ENCODE results near the gene COA3. TPM values are rescaled to one million over a fixed set of nuclear protein-coding genes. Genes with fewer than 3 reads are reported as not detected.

Gene COA3, protein sequence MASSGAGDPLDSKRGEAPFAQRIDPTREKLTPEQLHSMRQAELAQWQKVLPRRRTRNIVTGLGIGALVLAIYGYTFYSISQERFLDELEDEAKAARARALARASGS
- total RNA-seq (100 to 1,000 TPM in 1 of 4 donors, 10 to 100 TPM in 3; 73.4 to 100 (median 98.2) TPM), polyA plus RNA-seq (100 to 1,000 TPM; 282 to 382 (median 295) TPM)

DNA sequence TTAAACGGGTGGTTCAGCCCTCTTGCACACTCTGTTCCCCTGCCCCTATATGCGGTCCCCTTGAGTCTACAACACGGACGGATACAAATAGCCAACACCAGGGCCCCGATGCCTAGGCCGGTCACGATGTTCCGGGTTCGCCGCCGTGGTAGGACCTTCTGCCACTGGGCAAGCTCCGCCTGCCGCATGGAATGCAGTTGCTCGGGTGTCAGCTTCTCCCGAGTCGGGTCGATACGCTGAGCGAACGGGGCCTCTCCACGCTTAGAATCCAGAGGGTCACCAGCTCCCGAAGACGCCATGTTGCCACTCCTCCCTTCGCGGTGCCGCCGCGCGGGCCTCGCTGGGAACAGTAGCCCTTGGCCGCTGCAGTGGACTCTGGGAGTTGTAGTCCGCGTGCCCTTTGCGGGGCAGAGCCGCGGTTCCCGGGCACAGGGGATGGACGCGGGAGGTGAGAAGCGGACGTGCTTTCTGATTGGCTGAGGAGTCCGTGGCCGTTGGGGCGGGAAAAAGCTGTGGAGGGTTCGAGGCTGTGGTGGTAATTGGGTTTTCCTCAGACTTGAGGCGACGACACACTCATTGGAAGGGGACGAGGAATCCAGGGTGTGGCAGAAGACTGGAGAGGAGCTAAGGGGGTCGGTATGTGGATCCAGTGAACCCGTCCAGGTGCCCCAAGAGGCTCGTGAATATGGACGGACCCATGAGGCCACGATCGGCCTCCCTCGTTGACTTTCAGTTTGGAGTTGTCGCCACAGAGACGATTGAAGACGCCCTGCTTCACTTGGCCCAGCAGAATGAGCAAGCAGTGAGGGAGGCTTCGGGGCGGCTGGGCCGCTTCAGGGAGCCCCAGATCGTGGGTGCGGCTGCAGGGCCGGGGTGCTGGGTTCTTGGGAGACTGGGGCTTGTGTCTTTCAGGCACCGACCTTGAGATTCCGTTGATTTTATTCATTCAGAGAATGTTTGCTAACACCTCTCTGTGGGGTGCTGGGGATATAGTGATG is at the start of gene COA3, which contains the start of gene CNTD1:
TSS of gene COA3 (minus strand) at position 322 of the 998 bp plus-strand sequence. CDS start at position 299, 23 bp downstream.
TSS of gene CNTD1 (plus strand) at position 479 of the 998 bp plus-strand sequence. CDS start at position 686, 207 bp downstream.
- no peaks in the 10 kb centered on the region for H3K9me3 ChIP-seq
- DNase-seq: peak; percentile 92
- intact Hi-C loops (cut with DNase I): no loop called here
- TF ChIP-seq, protein P1, sequence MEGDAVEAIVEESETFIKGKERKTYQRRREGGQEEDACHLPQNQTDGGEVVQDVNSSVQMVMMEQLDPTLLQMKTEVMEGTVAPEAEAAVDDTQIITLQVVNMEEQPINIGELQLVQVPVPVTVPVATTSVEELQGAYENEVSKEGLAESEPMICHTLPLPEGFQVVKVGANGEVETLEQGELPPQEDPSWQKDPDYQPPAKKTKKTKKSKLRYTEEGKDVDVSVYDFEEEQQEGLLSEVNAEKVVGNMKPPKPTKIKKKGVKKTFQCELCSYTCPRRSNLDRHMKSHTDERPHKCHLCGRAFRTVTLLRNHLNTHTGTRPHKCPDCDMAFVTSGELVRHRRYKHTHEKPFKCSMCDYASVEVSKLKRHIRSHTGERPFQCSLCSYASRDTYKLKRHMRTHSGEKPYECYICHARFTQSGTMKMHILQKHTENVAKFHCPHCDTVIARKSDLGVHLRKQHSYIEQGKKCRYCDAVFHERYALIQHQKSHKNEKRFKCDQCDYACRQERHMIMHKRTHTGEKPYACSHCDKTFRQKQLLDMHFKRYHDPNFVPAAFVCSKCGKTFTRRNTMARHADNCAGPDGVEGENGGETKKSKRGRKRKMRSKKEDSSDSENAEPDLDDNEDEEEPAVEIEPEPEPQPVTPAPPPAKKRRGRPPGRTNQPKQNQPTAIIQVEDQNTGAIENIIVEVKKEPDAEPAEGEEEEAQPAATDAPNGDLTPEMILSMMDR (IDR thresholded peaks at IDR 0.05): no peak
- TF ChIP-seq EP300 (IDR thresholded peaks at IDR 0.05): no peak
- peak in 1 of 2 donors; percentile 33 for TF ChIP-seq POLR2A (IDR thresholded peaks at IDR 0.05)
- peak in 3 of 4 donors; percentile 50 to 63 (median 60) for TF ChIP-seq POLR2AphosphoS5 (IDR thresholded peaks at IDR 0.05)
- no peaks in the 10 kb centered on the region for H3K27me3 ChIP-seq
- H3K36me3 ChIP-seq: peaks cover 0 to 23% (median 0%) of the 10 kb centered on the region in 4 donors
- H3K27ac ChIP-seq: peak within 1 kb of the TSS; percentile 78 to 81 (median 80)
- peak within 1 kb of the TSS; percentile 72 to 88 (median 81) for H3K4me3 ChIP-seq
- 27% methylated on average over 66 of the region's 66 CpGs for WGBS, 2 donors
- peaks cover 0 to 25% (median 22%) of the 10 kb centered on the region in 4 donors for H3K4me1 ChIP-seq

DNA sequence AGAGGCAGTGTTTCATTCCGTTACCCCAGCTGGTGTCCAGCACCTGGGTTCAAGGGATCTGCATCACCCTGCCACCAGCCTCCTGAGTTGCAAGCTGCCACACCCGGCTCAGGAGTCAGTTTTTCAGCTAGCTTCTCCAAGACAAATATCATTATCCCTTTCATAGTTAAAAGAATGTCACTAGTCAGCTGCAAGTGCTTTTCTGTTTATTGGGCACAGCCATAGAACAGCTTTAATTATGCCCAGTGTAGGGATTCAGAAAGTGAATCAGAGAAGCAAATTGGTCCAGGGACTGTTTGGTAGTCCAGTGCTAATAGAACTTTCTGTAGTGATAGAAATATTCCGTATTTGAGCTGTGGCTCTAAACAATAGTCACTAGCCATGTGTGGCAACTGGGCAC is 49.6 kb upstream of the COA3 start:
- Histone ChIP-seq H3K4me3 (no peak overlapping the region), H3K27ac (no peak overlapping the region), H3K4me1 (peaks cover 0 to 23% (median 20%) of the 10 kb centered on the region in 4 donors), H3K9me3 (no peaks in the 10 kb centered on the region), H3K27me3 (no peaks in the 10 kb centered on the region), H3K36me3 (peaks cover 6 to 28% (median 17%) of the 10 kb centered on the region in 4 donors)
- DNase-seq: no peak
- 33 to 77% methylated on average over 3 of the region's 3 CpGs for WGBS, 2 donors
- TF ChIP-seq EP300 (IDR thresholded peaks at IDR 0.05) (no peak), POLR2A (IDR thresholded peaks at IDR 0.05) (no peak), POLR2AphosphoS5 (IDR thresholded peaks at IDR 0.05) (no peak)
- TF ChIP-seq, protein P1 (IDR thresholded peaks at IDR 0.05): no peak
- intact Hi-C loops (cut with DNase I): no loop called here

DNA sequence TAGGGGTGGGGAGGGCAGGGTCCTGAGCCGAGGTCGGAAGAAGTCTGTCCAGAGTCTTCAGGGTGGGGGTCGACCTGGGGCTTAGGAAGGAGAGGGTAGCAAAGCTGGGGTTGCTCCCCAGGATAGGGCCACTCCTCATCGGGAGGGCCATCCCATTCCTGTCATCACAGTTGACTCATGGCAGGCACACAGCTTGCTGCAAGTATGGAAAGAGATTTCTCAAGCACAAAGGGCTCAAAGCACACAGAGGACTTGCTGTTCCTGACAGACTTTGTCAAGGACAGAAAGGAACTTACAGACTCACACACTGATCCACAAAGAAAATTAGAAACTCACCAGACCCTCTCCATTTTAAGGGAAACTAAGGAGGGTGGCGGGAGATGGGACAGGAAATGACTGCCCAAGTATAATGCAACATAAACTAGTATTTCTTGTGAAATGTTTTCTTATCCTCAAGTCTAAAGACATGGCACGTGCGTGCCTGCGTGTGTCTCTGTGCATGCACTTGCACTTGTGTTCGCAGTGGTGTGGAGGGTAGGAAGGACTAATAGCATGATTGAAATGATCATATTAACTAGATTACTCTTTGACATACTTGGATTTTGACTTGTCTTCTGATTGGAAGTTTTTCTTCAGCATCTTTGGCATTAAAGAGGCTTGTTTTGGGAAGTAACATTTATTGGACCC is 48.2 kb upstream of the COA3 start:
- Histone ChIP-seq H3K27ac (peak overlapping the region; percentile 23 to 63 (median 50)), H3K4me3 (no peak overlapping the region), H3K27me3 (no peaks in the 10 kb centered on the region), H3K36me3 (peaks cover 6 to 41% (median 24%) of the 10 kb centered on the region in 4 donors), H3K4me1 (peaks cover 0 to 23% (median 18%) of the 10 kb centered on the region in 4 donors), H3K9me3 (no peaks in the 10 kb centered on the region)
- no peak for DNase-seq
- intact Hi-C loops (cut with DNase I): no loop called here
- TF ChIP-seq POLR2AphosphoS5 (IDR thresholded peaks at IDR 0.05): peak in 3 of 4 donors; percentile 18 to 49 (median 26)
- TF ChIP-seq EP300 (IDR thresholded peaks at IDR 0.05): no peak
- TF ChIP-seq POLR2A (IDR thresholded peaks at IDR 0.05): no peak
- 61 to 80% methylated on average over 9 of the region's 9 CpGs for WGBS, 2 donors

DNA sequence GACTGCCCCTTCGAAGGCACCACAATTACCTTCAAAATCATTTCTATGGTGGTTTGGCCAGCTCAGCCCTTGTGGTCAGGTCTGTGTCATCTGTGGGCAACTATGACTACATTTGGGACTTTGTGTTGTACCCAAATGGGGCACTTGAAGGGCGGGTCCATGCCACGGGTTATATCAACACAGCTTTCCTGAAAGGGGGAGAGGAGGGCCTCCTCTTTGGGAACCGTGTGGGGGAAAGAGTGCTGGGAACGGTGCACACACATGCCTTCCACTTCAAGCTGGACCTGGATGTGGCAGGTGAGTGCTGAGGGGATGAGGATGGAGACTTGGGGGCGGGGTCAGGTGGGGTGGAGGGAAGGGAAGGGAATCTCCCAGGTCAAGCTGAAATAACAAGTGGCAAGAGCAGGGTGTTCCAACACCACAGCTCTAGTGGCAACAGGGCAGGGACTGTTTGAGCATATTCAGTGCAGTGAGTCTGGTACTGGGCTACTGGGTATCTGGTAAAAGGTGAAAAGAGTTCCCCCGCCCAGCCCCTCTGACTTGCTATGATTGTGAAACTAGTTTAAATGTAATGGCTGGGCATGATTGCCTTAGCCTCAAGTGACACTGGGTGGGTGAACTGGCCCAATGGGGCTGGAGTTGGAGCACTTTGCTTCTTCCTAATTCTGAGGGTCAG is 47.6 kb upstream of the COA3 start:
- Histone ChIP-seq H3K36me3 (peaks cover 6 to 48% (median 27%) of the 10 kb centered on the region in 4 donors), H3K27ac (peak overlapping the region; percentile 23 to 63 (median 50)), H3K4me1 (peaks cover 0 to 23% (median 18%) of the 10 kb centered on the region in 4 donors), H3K9me3 (no peaks in the 10 kb centered on the region), H3K27me3 (no peaks in the 10 kb centered on the region), H3K4me3 (no peak overlapping the region)
- WGBS, 2 donors: 68 to 79% methylated on average over 7 of the region's 7 CpGs
- TF ChIP-seq POLR2AphosphoS5 (IDR thresholded peaks at IDR 0.05) (no peak), EP300 (IDR thresholded peaks at IDR 0.05) (no peak), POLR2A (IDR thresholded peaks at IDR 0.05) (no peak)
- TF ChIP-seq, protein P1 (IDR thresholded peaks at IDR 0.05): no peak
- no peak for DNase-seq
- intact Hi-C loops (cut with DNase I): loop anchor here (2.0 kb wide), 1 partner anchor 83 kb away; no protein-coding TSS in a partner anchor

All from sigmoid colon (tissue), 7 donors.